Neuronal stem cell (in vitro differentiated cells): ENCODE results near the gene PPP2R5E.

ENCODE experiments used
- DNase-seq: peaks from one replicate; pipeline ENCODE4 v3.0.0-alpha.2; 2013; ENCODE audit warnings: low spot score
- H2AFZ ChIP-seq: one replicate; pipeline ENCODE4 v1.6.1; 2013; ENCODE audit warnings: mild to moderate bottlenecking, low read length, inconsistent platforms
- H2AK5ac ChIP-seq: 2 replicates; pipeline ENCODE4 v1.6.1; 2013; ENCODE audit warnings: low read depth, mild to moderate bottlenecking, inconsistent platforms, low read length, moderate library complexity, mixed read lengths
- H2BK120ac ChIP-seq: 2 replicates; pipeline ENCODE4 v1.6.1; 2013; ENCODE audit warnings: low read depth, mild to moderate bottlenecking, inconsistent platforms, low read length, moderate library complexity, mixed read lengths
- H2BK12ac ChIP-seq: one replicate; pipeline ENCODE4 v1.6.1; 2013; ENCODE audit warnings: low read length, inconsistent platforms
- H2BK15ac ChIP-seq: 2 replicates; pipeline ENCODE4 v1.6.1; 2013; ENCODE audit warnings: mild to moderate bottlenecking, low read length, inconsistent platforms, mixed read lengths
- H2BK5ac ChIP-seq: one replicate; pipeline ENCODE4 v1.6.1; 2013; ENCODE audit warnings: inconsistent platforms, mild to moderate bottlenecking, low read length, moderate library complexity
- H3K14ac ChIP-seq: one replicate; pipeline ENCODE4 v1.6.1; 2013; ENCODE audit warnings: low read length, inconsistent platforms
- H3K18ac ChIP-seq: 2 replicates; pipeline ENCODE4 v1.6.1; 2013; ENCODE audit warnings: low read length, inconsistent platforms
- H3K23ac ChIP-seq: 2 replicates; pipeline ENCODE4 v1.6.1; 2013; ENCODE audit warnings: low read depth, mild to moderate bottlenecking, mixed read lengths, low read length, inconsistent platforms; ENCODE audit not compliant: poor library complexity
- H3K27ac ChIP-seq: replicated peaks from 3 replicates; pipeline ENCODE4 v1.5.1; 2013; ENCODE audit warnings: low read length, inconsistent platforms
- H3K27me3 ChIP-seq, 3 experiments: 2 replicates each; pipeline ENCODE4 v1.6.1; 2013; ENCODE audit warnings: low read length in 3 of 3, mild to moderate bottlenecking in 2 of 3, inconsistent platforms in 1 of 3, low read depth in 1 of 3, mixed read lengths in 1 of 3, moderate library complexity in 1 of 3; ENCODE audit not compliant: control insufficient read depth in 3 of 3, insufficient read depth in 3 of 3
- H3K36me3 ChIP-seq, 2 donors: replicated peaks in 1 of 2; 2 replicates each; pipeline ENCODE4 v1.6.1; 2013; ENCODE audit warnings: low read length in 2 of 2; ENCODE audit not compliant: control insufficient read depth in 2 of 2, insufficient read depth in 2 of 2
- H3K4ac ChIP-seq: 2 replicates; pipeline ENCODE4 v1.6.1; 2013; ENCODE audit warnings: inconsistent platforms, mild to moderate bottlenecking, low read length, moderate library complexity
- H3K4me1 ChIP-seq, 2 donors: 1 replicate in 1 of 2; 2 replicates in 1 of 2; pipeline ENCODE4 v1.6.1; 2013; ENCODE audit warnings: low read length in 2 of 2, low read depth in 1 of 2; ENCODE audit not compliant: control insufficient read depth in 2 of 2, insufficient read depth in 1 of 2
- H3K4me2 ChIP-seq: one replicate; pipeline ENCODE4 v1.6.1; 2013; ENCODE audit warnings: mild to moderate bottlenecking, low read length, inconsistent platforms; ENCODE audit not compliant: insufficient read depth, poor library complexity, severe bottlenecking
- H3K4me3 ChIP-seq, 2 donors: 2 replicates each; pipeline ENCODE4 v1.5.1; 2013; ENCODE audit warnings: low read length in 2 of 2, mild to moderate bottlenecking in 2 of 2, inconsistent platforms in 1 of 2, moderate library complexity in 1 of 2
- H3K79me1 ChIP-seq: one replicate; pipeline ENCODE4 v1.6.1; 2013; ENCODE audit warnings: low read depth, mild to moderate bottlenecking, inconsistent platforms, low read length, moderate library complexity
- H3K9ac ChIP-seq: one replicate; pipeline ENCODE4 v1.6.1; 2013; ENCODE audit warnings: mild to moderate bottlenecking, low read depth, low read length, inconsistent platforms; ENCODE audit not compliant: poor library complexity
- H3K9me3 ChIP-seq, 2 donors: replicated peaks in 1 of 2; 2 replicates each; pipeline versions ENCODE3 to v1.6.1; 2013; ENCODE audit warnings: low read length in 2 of 2, mild to moderate bottlenecking in 2 of 2, inconsistent platforms in 1 of 2, low read depth in 1 of 2, mixed read lengths in 1 of 2, moderate library complexity in 1 of 2; ENCODE audit not compliant: control insufficient read depth in 2 of 2, insufficient read depth in 1 of 2
- H4K8ac ChIP-seq: one replicate; pipeline ENCODE4 v1.6.1; 2013; ENCODE audit warnings: low read depth, mild to moderate bottlenecking, inconsistent platforms, low read length, moderate library complexity
- H4K91ac ChIP-seq: one replicate; pipeline ENCODE4 v1.6.1; 2013; ENCODE audit warnings: low read length, low read depth, mild to moderate bottlenecking, inconsistent platforms; ENCODE audit not compliant: poor library complexity
- WGBS, 2 donors: extraction: QIAGEN DNeasy Blood & Tissue Kit; methylation state at CpG; one replicate each; pipeline ENCODE4 v1.1.7; 2013; ENCODE audit warnings: missing lambda C conversion rate in 2 of 2, mixed read lengths in 1 of 2; ENCODE audit not compliant: insufficient read length in 2 of 2, insufficient replicate concordance in 1 of 2; ENCODE audit errors: extremely low coverage in 2 of 2; 5-methylcytosine and 5-hydroxymethylcytosine counted together

Gene PPP2R5E

DNA sequence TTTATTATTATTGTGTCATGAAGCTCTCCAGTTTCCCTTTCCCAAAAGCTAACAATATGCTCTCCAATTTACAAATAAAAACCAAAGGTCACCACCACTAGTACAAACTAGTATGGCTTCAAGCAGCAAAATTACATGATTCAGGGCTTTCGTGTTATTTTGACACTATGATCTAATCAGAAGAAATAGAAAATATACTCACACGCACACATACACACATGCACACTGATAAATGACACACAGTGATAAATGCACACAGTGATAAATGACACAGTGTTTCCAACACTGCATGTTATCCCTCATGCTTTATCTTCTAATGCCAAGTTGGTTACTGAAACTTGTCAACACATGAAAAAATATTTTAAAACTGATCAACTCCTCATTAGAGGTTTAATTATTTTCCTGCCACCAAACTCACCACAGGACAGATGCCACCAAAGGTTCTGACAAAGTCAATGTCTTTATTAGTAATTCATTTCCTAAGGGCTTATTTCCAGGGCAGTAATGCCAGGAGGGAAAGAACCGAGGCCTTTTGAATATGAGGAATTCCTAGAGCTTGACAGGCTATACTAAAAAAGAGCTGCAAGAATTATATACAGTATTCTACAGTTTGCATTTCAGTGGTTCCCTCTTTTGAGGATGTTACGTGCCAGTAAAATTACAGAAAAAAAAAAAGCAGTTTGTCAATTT lies 82.4 kb downstream of the PPP2R5E start:
- no peaks in the 10 kb centered on the region for H3K9me3 ChIP-seq
- no peak overlapping the region for H2BK120ac ChIP-seq
- no peak overlapping the region for H3K4me3 ChIP-seq
- H3K79me1 ChIP-seq: no peaks in the 10 kb centered on the region
- H3K27me3 ChIP-seq: no peaks in the 10 kb centered on the region
- H3K4me1 ChIP-seq: peaks cover 0 to 2% of the 10 kb centered on the region in 2 donors
- H2BK12ac ChIP-seq: no peak overlapping the region
- H3K36me3 ChIP-seq: peaks cover 0 to 5% of the 10 kb centered on the region in 2 donors
- H4K8ac ChIP-seq: no peak overlapping the region
- H2AFZ ChIP-seq: no peak overlapping the region
- H3K27ac ChIP-seq: no peak overlapping the region
- no peak overlapping the region for H2BK5ac ChIP-seq
- H3K18ac ChIP-seq: no peak overlapping the region
- no peak overlapping the region for H3K4me2 ChIP-seq
- DNase-seq: no peak
- H2BK15ac ChIP-seq: no peak overlapping the region
- no peak overlapping the region for H3K14ac ChIP-seq
- no peak overlapping the region for H2AK5ac ChIP-seq
- H3K23ac ChIP-seq: no peak overlapping the region
- H4K91ac ChIP-seq: no peak overlapping the region
- no peak overlapping the region for H3K4ac ChIP-seq
- WGBS, 2 donors: no CpG with 5 or more reads among the region's 4 CpGs
- H3K9ac ChIP-seq: no peak overlapping the region

DNA sequence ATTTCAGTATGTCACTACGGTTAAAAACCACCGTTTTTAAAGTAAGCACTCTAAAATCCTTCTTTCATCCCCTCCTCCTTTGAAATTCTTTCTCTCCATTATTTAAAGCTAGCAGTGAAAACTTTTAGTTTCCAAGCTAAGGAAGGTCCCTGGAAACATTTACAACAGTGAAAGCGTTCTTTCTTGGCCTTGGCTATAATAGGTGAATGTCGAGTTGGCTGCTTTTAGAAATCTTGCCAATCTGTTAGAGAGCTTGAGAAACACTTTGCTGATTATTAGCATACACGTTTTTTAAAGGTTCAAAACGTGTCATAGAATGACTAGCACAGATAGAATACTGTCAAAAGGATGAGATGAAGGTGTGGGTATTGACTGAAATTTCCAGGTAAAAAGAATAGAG lies 83.4 kb downstream of the PPP2R5E start:
- no peak overlapping the region for H4K8ac ChIP-seq
- H3K4me2 ChIP-seq: no peak overlapping the region
- no peak overlapping the region for H3K4ac ChIP-seq
- H2BK5ac ChIP-seq: no peak overlapping the region
- H3K23ac ChIP-seq: no peak overlapping the region
- no CpG with 5 or more reads among the region's 6 CpGs for WGBS, 2 donors
- H3K4me3 ChIP-seq: no peak overlapping the region
- DNase-seq: no peak
- H3K27ac ChIP-seq: no peak overlapping the region
- no peaks in the 10 kb centered on the region for H3K9me3 ChIP-seq
- no peak overlapping the region for H3K18ac ChIP-seq
- H3K36me3 ChIP-seq: peaks cover 0 to 5% of the 10 kb centered on the region in 2 donors
- H2AFZ ChIP-seq: no peak overlapping the region
- H3K79me1 ChIP-seq: no peaks in the 10 kb centered on the region
- H2BK120ac ChIP-seq: no peak overlapping the region
- H3K4me1 ChIP-seq: peaks cover 0 to 5% of the 10 kb centered on the region in 2 donors
- no peak overlapping the region for H2BK12ac ChIP-seq
- no peak overlapping the region for H3K9ac ChIP-seq
- H4K91ac ChIP-seq: no peak overlapping the region
- no peak overlapping the region for H2BK15ac ChIP-seq
- H3K27me3 ChIP-seq: no peaks in the 10 kb centered on the region
- H2AK5ac ChIP-seq: no peak overlapping the region
- no peak overlapping the region for H3K14ac ChIP-seq

DNA sequence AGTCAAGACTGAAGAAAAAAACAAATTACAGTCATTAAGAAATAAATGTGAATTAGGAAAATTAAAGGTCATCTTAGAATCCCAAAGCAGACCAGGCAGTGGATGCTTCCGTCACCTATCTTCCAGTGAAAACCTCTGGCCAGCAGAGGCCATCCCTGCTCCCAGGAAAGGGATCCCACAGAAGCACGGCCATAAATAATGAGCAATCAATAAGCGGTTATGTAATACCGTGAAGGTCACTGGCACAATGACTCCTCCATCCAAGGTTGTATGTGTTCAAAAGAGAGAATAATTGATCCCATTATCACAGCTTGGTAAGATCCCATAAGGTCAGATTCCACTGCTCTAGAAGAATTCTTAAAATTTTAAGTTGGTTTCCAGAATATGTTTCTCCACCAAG lies 85.7 kb downstream of the PPP2R5E start:
- H3K9me3 ChIP-seq: no peaks in the 10 kb centered on the region
- no peak overlapping the region for H3K4me2 ChIP-seq
- no peak overlapping the region for H3K4ac ChIP-seq
- H3K23ac ChIP-seq: no peak overlapping the region
- H3K14ac ChIP-seq: no peak overlapping the region
- H3K36me3 ChIP-seq: peaks cover 5 to 13% of the 10 kb centered on the region in 2 donors
- no peak overlapping the region for H3K9ac ChIP-seq
- no peak for DNase-seq
- no peak overlapping the region for H2AK5ac ChIP-seq
- H2BK15ac ChIP-seq: no peak overlapping the region
- H4K8ac ChIP-seq: no peak overlapping the region
- no CpG with 5 or more reads among the region's 4 CpGs for WGBS, 2 donors
- H3K4me3 ChIP-seq: no peak overlapping the region
- H2BK5ac ChIP-seq: no peak overlapping the region
- H2BK12ac ChIP-seq: no peak overlapping the region
- no peak overlapping the region for H4K91ac ChIP-seq
- H2AFZ ChIP-seq: no peak overlapping the region
- no peak overlapping the region for H3K27ac ChIP-seq
- H3K27me3 ChIP-seq: no peaks in the 10 kb centered on the region
- no peak overlapping the region for H2BK120ac ChIP-seq
- no peak overlapping the region for H3K18ac ChIP-seq
- H3K79me1 ChIP-seq: no peaks in the 10 kb centered on the region
- peaks cover 0 to 5% of the 10 kb centered on the region in 2 donors for H3K4me1 ChIP-seq

DNA sequence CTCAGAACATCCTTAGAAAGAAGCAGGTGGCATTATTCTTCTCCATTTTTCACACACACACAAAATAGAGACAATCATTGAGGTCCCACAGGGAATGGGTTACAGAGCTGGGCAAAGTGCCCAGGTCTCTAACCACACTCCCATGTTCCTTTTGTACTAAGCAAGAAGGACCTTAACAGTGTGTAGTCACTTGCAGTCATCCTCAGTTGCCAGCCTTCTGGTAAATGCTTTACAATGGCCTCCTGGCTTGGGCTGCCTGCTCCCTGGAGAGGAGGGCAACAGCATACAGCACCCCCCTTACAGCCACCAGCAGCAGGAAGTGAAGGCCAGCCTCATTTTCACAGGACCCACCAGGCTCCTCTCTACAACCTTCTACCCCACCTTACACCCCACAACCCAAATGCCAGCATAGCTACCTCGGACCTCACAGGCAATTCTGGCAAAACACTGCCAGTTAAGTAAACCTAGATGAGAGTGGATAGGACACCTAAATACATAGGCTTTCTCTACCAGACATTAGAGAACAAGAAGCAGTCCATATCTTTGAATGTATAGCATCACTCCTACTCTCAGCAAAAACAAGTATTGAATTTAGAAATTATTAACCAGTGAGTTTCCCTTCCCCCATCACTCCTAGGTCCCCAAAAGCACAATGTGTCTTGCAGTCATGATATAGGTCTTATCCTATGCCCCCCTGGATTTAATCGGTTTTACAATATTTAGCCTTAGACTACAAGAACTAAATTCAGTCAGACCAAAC lies 88.1 kb downstream of the PPP2R5E start:
- no peak overlapping the region for H3K4me2 ChIP-seq
- no peak overlapping the region for H2AK5ac ChIP-seq
- DNase-seq: no peak
- no peak overlapping the region for H3K4ac ChIP-seq
- H4K91ac ChIP-seq: no peak overlapping the region
- H3K9me3 ChIP-seq: no peaks in the 10 kb centered on the region
- peaks cover 5 to 32% of the 10 kb centered on the region in 2 donors for H3K36me3 ChIP-seq
- H3K4me3 ChIP-seq: no peak overlapping the region
- H2BK12ac ChIP-seq: no peak overlapping the region
- no peak overlapping the region for H4K8ac ChIP-seq
- H3K9ac ChIP-seq: no peak overlapping the region
- H3K27ac ChIP-seq: no peak overlapping the region
- no peak overlapping the region for H3K18ac ChIP-seq
- no CpG with 5 or more reads among the region's 2 CpGs for WGBS, 2 donors
- no peak overlapping the region for H2BK120ac ChIP-seq
- no peak overlapping the region for H3K23ac ChIP-seq
- H2AFZ ChIP-seq: no peak overlapping the region
- no peak overlapping the region for H2BK5ac ChIP-seq
- no peak overlapping the region for H2BK15ac ChIP-seq
- no peak overlapping the region for H3K14ac ChIP-seq
- peaks cover 0 to 5% of the 10 kb centered on the region in 2 donors for H3K4me1 ChIP-seq
- no peaks in the 10 kb centered on the region for H3K27me3 ChIP-seq
- H3K79me1 ChIP-seq: no peaks in the 10 kb centered on the region
